Left cardiac atrium (tissue), 4 donors: ENCODE measurements around the gene NEURL1. TPM values are rescaled to one million over a fixed set of nuclear protein-coding genes. Genes with fewer than 3 reads are reported as not detected.

Source experiments
- ATAC-seq, 2 donors: fragments of 200-7000 bp; cut with Tn5 transposase; one replicate each; pipeline ENCODE4 v1.9.1; 2020; ENCODE audit warnings: mild to moderate bottlenecking in 2 of 2, moderate library complexity in 2 of 2
- DNase-seq: peaks from one replicate; pipeline ENCODE4 v3.0.0-alpha.2; 2020
- intact Hi-C, 2 donors: fragments of 100-400 bp; cut with DNase I; formaldehyde crosslinking; loops; one replicate each; pipeline versions ENCODE4 v1.14.1 to v1.15.1; 2022 to 2023
- total RNA-seq, 2 donors: library from RNA; stranded (reverse); fragmentation: NEBNext Ultra II Directional; extraction: Animal tissue kit (Norgen Biotek cat#: 25700); gene quantifications; one replicate each; pipeline ENCODE4 v1.2.1, GENCODE V29; 2021
- donor health status: DM: no; HTN: yes; CAD: no.
- donor health status: DM: no; HTN: yes; CAD: no; lungs with severe emphysema.
- donor health status: DM: yes; HTN: yes; CAD: no.
- donor health status: Dilated cardiomyopathy.

NEURL1 gene
- total RNA-seq, 2 donors from 2014 or later: 0.12 to 0.39 TPM

DNA sequence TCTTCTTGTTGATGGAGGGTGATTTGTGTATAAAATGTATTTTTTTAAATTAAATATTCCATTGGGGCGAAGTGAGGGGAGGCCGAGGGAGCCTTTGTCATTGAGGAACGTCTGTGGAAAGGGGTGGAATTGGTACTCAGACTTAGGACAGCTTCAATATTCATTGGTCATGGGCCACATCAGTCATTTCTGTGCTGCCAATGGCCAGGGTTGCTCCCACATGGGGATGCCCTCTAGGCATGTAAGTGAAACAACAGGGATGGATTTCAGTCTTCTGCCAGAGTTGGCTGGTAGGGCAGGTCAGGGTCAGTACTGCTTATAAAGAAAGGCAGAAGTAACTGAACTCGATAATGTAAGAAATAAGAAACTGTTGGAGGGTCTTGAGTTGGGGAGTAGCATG lies 47.2 kb downstream of the NEURL1 start:
- intact Hi-C loops: no loop called here
- DNase-seq (no peak), ATAC-seq (no peak)

DNA sequence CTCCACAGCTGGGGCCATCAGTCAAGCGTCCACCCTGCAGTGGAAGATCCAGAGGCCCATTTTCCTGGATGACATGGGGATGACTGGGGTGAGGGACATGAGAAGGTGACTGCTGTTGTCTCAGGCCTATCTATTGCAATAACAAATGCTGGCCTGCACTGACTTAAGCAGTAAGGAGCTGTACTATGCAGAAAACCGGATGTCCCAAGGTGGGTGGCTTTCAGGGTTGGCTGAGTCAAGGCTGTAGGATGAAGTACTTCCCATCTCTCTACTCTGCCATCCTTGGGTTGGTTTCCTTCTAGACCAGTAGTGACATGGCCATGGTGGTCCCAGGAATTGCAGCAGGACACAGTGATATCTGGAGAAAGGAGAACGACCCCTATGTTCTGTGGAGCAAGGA lies 48.1 kb downstream of the NEURL1 start:
- ATAC-seq (no peak), DNase-seq (no peak)
- intact Hi-C loops: no loop called here

DNA sequence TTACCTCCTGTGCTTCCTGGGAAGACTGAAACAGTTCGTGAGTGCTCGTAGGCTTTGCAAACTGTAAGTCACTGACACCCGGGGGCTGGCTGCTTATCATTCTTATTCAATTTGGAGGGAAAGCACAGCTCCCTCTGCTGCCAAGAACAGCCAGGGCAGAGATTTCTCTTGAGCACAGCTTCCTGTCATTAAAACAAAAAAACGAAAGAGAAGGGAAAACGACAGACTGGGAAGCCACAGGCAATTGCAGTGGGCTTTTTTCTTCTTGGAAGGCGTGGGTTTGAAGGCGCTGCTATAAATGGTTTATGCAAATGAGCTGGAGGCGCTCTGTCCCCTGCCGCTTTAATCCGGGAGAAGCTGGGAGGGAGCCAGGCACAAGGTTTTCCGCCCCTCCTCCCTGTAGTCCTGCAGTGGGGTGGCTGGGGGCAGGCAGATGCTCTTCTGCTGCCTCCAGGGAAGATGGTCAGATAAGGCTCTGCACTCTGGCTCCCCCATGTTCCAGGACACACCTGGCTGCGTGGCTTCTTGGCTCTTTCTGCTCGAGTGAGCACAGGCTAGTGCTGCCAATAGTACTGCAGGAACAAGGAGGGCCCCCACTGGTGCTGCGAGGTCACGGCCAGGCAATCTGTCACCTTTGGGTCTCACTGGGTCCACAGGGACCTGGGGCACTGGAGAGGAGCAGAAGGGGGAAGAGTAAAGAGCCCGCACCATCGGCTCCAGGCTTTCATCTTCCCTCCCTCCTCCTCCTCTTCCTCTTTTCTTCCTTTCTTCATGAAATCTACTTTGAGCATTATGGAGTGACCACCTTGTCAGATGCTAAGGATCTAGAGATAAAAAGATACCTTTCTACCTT lies 49.5 kb downstream of the NEURL1 start:
- DNase-seq (peak; percentile 58), ATAC-seq (peak; percentile 48 to 64)
- intact Hi-C loops: no loop called here

DNA sequence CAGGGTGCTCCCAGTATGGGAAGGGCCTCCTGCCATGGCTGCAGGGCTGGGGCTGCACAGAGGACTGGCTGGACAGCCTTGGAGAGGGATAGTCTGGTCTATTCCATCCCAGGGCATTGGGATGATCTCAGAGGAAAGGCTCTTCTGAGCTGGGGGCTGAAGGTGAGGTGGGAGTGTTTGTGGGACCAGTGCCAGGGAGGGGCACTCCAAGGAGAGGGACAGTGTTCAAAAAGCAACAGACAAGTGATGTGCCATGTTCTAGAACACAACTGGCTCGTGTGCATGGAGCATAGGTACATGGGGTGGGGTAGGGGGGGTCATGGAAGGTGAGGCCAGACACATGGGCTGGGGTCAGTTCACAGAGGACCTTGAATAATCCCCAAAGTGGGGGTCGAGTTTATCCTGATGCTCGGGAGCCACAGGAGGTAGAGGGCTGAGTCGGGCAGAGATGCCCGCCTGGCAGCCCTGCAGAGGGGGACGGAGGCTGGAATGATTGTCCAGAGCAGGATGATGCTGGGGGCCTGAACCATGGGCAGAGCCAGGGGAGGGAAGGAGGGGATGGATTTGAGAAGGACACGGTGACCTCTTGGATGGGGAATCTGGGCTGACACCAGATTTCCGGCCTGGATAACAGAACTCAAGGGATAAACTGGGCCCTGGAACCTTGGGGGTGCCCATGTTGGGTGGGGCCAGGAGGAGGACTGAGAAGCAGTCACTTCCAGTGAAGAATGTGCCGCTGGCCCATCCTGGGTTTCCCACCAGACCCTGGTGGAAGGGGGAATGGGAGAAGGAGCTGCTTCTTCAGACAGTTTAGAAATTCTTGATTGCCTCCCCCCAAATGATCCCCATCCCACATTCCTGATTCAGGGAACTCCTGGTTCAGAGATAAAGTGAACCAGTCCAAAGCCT lies 50.4 kb downstream of the NEURL1 start:
- intact Hi-C loops: no loop called here
- DNase-seq: no peak
- ATAC-seq: no peak

DNA sequence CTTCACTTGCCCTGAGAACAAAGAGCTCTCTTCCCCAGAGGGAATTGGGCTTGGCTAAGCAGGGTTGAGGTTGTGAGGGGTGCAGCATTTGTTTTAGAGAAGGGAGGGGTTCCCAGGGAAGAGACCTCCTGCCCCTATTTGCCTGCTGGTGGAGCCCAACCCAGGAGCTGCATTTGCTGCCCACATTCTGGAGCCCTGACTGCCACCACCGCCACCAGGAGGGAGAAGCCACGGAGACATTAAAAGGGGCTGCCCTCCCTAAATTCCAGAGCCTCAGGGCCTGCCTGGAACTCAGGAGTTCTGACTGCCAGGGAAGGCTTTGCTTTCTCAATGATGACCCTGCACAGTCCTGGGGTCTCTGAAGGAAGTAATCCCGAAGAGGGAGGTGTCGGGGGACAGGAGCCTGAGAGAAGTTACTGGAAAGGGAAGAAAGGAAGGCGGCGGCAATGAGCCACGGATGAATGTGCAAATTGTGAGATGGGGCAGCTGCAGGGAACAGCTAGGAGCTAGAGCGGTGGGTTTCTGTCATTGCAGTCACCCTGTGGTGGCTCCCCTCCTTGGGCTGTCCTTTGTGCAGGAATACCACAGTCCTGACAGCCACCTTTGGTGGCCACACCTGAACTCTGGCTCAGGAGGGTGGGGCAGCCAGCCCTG lies 51.3 kb downstream of the NEURL1 start:
- intact Hi-C loops: no loop called here
- no peak for ATAC-seq
- no peak for DNase-seq

DNA sequence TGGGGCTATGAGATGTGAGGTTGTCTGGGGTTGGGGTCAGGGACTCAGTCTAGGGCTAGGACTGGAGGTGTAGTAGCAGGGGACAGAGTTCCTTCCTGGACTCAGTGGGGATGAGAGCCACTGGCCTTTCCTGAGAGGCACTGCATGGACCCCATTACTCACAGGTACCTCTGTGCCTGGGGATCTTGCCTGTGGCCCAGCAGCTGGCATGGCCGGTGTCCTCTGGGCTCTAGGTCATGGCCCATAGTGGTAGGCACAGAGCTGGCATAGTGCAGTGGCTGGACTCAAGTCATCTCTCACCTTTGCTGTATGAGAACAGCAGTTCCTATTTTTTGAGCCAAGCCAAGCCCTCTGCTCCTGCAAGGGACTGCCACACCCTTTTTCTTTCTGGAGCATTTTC lies 51.9 kb downstream of the NEURL1 start:
- intact Hi-C loops: no loop called here
- ATAC-seq (no peak), DNase-seq (no peak)

DNA sequence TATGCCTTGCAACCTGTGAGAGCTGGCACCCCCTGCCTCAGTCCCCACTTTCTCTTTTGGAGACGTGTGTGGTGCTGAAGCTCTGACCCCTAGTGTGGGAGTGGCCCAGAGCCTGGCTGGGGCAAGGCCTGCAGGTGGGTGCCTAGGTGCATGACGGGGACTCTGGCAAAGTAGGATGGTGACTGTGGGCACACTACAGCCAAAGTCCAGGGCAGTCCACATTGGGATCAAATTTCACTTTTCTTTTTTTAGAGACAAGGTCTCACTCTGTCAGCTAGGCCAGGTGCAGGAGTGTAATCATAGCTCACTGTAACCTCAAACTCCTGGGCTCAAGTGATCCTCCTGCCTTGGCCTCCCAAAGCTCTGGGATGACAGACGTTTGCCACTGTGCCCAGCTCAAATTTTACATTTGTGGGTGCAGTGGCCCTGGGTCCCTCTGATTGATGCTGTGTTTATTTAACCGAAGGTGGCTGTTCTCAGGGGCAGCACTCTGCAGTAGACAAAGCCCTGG lies 52.3 kb downstream of the NEURL1 start:
- DNase-seq (no peak), ATAC-seq (no peak)

DNA sequence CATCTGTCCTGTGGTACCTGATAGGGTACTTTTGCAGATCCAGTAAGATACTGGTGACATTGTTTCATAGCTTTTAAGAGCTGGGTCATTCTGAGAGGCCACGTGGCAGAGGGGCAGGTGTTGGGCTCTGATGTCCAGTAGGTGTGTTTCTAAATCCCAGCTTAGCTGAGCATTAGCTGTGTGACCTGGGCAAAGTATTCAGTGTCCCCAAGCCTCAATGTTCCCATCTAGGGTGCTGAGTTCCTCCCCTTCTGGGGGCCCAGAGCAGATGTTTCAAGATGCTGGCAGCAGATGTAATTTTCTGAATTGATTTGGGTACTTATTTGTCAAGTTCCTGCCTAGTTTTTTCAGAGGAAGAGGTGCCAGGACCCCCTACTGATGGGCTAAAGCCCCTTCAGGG lies 52.9 kb downstream of the NEURL1 start:
- intact Hi-C loops: no loop called here
- ATAC-seq: no peak
- DNase-seq: no peak

More for the DNA sequence above, 52.3 kb downstream of the NEURL1 start:
- intact Hi-C loops: no loop called here

DNA sequence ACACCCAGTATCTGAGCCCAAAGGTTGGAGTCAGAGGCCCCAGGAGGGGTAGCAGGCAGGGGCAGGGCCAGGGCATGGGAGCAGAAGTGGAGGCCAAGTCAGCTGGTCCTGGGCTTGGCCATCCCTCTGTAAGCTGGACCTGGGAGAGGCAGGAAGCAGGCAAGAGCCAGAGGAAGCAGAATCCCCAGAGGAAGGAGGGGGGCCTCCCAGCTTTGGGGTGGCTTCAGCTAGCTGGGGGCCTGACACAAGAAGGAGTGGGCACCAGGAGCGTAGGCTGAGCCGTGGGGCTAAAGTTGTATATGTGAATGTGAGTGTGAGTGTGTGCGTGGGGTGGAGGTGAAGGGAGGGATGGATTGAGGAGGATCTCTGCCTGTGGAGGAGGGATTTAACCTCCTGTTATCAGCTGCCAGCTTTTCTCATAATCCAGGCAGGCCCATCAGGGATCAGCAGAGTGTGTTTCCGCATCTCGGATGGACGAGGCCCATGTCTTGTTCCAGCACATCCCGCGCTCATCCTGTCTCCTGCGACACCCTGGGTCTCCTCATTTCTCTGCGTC lies 54.0 kb downstream of the NEURL1 start:
- DNase-seq (no peak), ATAC-seq (peak in 1 of 2 donors; percentile 40)
- intact Hi-C loops: no loop called here

DNA sequence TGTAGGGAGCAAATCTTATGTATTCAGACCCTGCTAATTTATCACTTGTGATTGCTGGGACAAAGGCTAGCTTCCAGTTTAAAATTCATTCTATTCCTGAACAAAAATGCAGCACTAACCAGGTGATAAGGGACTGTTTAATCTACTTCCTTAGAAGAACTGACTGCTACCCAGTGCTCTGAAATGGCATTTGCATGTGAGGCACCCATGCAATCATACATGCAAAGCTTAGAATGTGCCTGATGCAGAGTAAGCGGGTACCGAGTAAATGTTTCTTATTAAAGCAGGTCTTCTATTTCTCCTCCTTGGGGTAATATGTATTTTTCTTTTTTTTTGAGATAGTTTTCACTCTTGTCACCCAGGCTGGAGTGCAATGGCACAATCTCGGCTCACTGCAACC lies 54.5 kb downstream of the NEURL1 start:
- DNase-seq: no peak
- no peak for ATAC-seq
- intact Hi-C loops: no loop called here

DNA sequence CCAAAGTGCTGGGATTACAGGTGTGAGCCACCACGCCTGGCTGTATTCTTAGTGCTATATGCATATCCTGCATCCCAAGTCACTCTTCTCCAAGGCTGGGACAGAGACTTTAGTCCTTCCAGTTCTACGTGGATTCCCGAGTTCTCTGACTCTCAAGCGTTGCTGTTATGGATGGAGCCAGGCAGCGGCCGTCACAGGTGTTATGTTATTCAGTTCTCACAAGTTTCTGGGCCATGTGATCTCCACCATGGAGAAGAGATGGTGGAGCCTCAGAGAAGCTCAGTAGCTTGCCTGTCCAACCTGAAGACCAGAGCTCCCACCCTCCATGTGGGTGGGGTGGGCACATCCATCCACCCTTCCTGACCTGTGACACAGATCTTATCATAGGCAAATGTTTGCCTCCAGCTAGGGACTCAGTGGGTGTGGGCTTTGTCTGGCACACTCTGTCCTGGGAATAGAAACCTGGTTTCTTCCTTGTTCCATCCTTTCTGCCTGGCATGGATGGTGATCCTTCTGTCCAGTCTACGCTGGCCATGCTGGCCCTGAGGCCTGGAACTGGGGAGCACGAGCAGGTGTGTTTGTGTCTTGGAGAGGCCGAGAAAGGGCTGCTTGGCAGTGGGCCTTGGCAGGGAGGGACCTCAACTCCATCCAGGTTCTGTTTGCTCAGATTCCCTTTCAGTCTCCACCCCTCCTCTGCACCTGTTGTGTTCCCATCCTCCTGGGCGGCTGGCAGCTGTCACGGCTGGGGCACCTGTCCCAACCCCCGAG lies 55.3 kb downstream of the NEURL1 start:
- ATAC-seq (no peak), DNase-seq (no peak)
- intact Hi-C loops: no loop called here

DNA sequence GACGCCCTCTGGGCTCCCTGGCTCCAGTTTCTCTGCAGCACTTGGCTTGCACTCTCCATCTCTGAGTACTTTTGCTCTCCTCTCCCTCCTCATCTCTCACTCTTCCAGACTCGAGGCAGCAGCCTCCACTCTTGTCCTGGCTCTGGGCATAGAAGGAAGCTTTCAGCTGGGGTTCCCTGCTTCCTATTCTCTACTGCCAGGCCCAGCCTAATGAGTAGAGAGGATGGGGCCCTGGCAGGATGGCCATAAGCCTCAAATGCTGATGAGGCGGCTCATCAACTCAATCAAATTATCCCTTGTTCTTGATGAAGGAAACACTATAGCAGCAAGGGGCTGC lies 55.8 kb downstream of the NEURL1 start:
- DNase-seq (no peak), ATAC-seq (no peak)
- intact Hi-C loops: no loop called here

DNA sequence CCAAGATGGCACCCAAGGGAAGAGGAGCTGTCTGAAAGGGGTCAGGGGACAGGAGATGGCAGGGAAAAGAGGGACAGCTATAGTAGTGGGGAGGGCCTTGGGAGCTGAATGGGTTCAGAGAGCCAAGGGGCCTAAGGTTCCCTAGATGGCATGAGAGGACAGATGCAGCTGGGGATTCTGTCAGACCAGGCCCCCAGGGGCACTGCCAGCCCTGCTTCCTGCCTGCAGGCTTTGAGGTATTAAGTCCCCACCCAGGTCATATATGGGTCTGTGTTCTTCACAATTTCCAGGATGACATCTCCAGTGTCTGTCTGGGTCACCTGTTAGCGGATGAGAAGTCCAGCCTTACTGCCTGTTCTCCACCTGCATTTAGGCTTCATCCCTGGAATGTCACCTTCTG lies 56.7 kb downstream of the NEURL1 start:
- DNase-seq (no peak), ATAC-seq (no peak)
- intact Hi-C loops: no loop called here

DNA sequence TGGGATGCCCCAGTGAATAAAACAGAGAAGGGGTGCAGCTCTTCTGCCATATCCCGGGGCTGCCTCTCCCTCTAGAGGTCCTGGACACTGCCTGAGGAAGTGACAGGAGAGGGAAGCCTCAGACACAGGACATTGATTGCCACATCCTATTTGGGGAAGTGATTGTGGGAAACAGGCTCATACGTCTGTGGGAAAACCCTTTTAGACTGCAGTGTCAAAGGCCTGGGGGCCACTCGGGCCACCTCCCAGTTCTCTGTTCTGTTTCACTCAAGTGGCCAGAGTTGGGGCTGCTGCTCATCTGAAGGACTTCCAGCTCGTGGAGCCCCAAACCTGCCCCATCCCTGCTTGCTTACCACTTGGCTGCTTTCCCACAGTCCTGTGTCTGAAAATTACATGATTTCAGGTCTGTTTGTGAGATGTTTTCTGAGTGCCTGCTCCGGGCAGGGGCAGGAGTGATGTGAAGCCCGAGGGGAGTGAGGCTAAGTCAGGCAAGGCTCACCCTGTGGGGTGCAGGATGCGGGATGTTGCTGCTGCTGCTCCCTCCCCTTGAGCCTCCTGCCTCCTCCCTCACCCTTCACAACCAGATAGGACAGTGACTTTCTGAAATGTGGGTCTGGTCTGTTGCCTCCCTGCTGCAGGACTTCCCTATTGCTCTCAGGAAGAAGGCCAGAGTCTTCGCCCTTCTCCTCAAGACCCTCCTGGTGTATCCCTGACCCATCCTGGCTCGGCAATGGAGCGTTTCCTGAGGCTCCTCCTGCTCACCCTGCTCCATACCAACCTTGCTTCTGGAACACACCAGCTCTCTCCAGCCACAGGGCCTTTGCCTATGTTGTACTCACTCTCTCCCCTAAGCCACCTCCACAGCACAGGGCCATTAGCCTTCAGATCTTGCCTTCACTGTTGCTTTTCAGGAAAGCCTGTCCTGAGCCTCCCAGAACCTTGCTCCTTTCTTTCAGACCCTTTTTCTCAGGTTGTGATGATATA lies 58.4 kb downstream of the NEURL1 start:
- DNase-seq: no peak
- intact Hi-C loops: no loop called here
- ATAC-seq: peak in 1 of 2 donors; percentile 14

DNA sequence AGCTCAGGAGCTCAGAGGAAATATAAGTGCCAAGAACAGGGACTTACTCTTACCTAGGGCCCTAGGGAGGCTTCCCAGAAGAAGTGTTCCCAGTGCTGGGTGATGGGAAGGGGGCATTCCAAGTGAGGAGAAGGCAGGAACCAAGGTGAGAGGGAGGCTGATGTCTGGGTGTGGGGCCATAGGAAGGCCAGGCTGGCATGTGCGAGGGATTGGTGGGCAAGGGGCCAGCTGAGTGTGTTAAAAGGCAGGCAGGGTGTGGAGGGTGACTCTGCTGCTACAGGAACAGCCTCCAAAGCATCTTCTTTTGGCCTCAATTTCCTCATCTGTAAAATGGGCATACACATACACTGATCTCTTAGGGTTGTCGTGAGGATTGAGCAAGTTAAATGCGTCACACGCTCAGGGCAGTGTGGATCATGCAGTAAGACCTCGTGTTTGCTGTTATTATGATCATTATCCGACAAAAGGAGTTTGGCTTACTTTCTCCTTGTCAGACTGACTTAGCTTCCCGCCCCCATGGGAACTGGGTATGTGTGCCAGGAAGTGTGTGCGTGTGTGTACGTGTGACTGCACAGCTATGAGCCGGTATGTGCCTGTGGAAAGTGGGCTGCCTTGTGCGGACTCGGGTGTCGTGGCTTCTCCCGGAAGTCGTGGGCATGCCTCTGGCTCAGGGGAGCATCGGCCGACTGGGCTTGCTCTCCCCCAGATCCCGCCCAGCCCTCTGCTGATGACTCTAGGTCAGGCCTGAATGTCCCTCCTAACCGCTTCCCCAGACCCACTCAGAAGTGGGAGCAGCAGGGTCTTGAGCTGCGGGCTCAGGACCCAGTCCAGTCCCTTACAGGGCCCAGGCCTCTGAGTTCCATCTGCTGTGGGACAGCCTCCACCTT lies 59.6 kb downstream of the NEURL1 start:
- DNase-seq (no peak), ATAC-seq (no peak)
- intact Hi-C loops: no loop called here

DNA sequence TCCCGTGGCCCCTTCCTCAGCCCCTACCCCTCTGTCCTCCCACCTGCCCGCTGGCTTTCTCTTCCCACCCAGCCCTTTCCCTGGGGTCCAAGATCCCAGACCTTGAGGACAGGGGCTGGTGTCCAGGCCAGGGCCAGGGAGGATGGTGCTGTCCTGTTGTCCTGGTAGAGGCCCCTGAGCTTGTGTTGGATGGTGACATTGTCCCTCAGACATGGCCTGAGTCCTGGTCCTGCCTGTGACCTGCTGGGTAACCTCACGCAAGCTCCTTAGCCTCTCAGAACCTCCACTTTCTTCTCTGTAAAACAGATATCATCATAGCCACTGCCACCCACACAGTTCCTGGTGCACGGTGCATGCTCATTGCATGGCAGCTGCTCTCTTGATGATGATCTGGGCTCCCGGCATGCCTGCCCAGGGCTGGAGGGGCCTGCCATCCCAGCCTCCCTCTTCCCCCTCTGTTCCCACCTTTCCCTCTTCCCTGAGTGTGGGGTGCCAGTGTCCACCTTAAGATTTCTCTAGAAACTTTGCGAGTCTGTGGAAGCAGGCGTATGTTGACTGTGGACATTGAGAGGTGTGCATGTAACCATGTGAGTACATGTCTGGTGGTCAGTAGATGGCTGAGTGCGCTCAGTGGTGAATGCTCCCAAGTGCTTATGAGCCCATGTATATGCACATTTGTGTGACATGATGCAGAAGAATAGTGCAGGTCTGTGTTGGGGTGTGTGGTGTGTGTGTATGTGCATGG lies 60.4 kb downstream of the NEURL1 start:
- intact Hi-C loops: no loop called here
- DNase-seq: no peak
- ATAC-seq: no peak
